ENCODE measurements around the gene SPOCD1.

Gene SPOCD1

GRCh38 chr1:31795801-31796621, 19.8 kb downstream of the SPOCD1 start:
- H3K27ac ChIP-seq (ENCODE audit: low read depth, low read length) = no peak overlapping the region
- H3K36me3 ChIP-seq (ENCODE audit: control insufficient read depth in 1 of 2, insufficient read depth in 2 of 2, low read length in 2 of 2) = no peaks in the 10 kb centered on the region
- no peak overlapping the region for H3K4me3 ChIP-seq (ENCODE audit: low read depth in 1 of 2, low read length in 2 of 2)
- no peaks in the 10 kb centered on the region for H3K4me1 ChIP-seq (ENCODE audit: control insufficient read depth in 1 of 2, insufficient read depth in 2 of 2, low read length in 2 of 2)
- H3K9me3 ChIP-seq (ENCODE audit: control insufficient read depth in 1 of 2, low read length in 2 of 2) = no peaks in the 10 kb centered on the region
- no peak overlapping the region for H3K9ac ChIP-seq (ENCODE audit: low read depth in 1 of 2, low read length in 2 of 2)
- H3K27me3 ChIP-seq (ENCODE audit: control insufficient read depth in 1 of 2, insufficient read depth in 2 of 2, low read length in 2 of 2) = peaks cover 5 to 11% of the 10 kb centered on the region in 2 donors

- H3K36me3 ChIP-seq (ENCODE audit: control insufficient read depth in 1 of 2, insufficient read depth in 2 of 2, low read length in 2 of 2) = no peaks in the 10 kb centered on the region
- no peak overlapping the region for H3K9ac ChIP-seq (ENCODE audit: low read depth in 1 of 2, low read length in 2 of 2)
- no peaks in the 10 kb centered on the region for H3K9me3 ChIP-seq (ENCODE audit: control insufficient read depth in 1 of 2, low read length in 2 of 2)
- H3K4me3 ChIP-seq (ENCODE audit: low read depth in 1 of 2, low read length in 2 of 2) = no peak overlapping the region
- no peaks in the 10 kb centered on the region for H3K4me1 ChIP-seq (ENCODE audit: control insufficient read depth in 1 of 2, insufficient read depth in 2 of 2, low read length in 2 of 2)
- no peak overlapping the region for H3K27ac ChIP-seq (ENCODE audit: low read depth, low read length)
- H3K27me3 ChIP-seq (ENCODE audit: control insufficient read depth in 1 of 2, insufficient read depth in 2 of 2, low read length in 2 of 2) = peaks cover 5 to 11% of the 10 kb centered on the region in 2 donors
These were observed 20.6 kb downstream of the SPOCD1 start for GRCh38 chr1:31795096-31795675.

- peaks cover 5 to 11% of the 10 kb centered on the region in 2 donors for H3K27me3 ChIP-seq (ENCODE audit: control insufficient read depth in 1 of 2, insufficient read depth in 2 of 2, low read length in 2 of 2)
- peaks cover 4 to 5% of the 10 kb centered on the region in 2 donors for H3K4me1 ChIP-seq (ENCODE audit: control insufficient read depth in 1 of 2, insufficient read depth in 2 of 2, low read length in 2 of 2)
- no peaks in the 10 kb centered on the region for H3K9me3 ChIP-seq (ENCODE audit: control insufficient read depth in 1 of 2, low read length in 2 of 2)
- no peak overlapping the region for H3K9ac ChIP-seq (ENCODE audit: low read depth in 1 of 2, low read length in 2 of 2)
- H3K4me3 ChIP-seq (ENCODE audit: low read depth in 1 of 2, low read length in 2 of 2) = no peak overlapping the region
- H3K27ac ChIP-seq (ENCODE audit: low read depth, low read length) = no peak overlapping the region
- H3K36me3 ChIP-seq (ENCODE audit: control insufficient read depth in 1 of 2, insufficient read depth in 2 of 2, low read length in 2 of 2) = no peaks in the 10 kb centered on the region
These were observed 22.1 kb downstream of the SPOCD1 start for GRCh38 chr1:31793586-31794285.

- no peak overlapping the region for H3K27ac ChIP-seq (ENCODE audit: low read depth, low read length)
These were observed 22.7 kb downstream of the SPOCD1 start for GRCh38 chr1:31793086-31793485.

GRCh38 chr1:31792541-31792940, 23.3 kb downstream of the SPOCD1 start:
- H3K36me3 ChIP-seq (ENCODE audit: control insufficient read depth in 1 of 2, insufficient read depth in 2 of 2, low read length in 2 of 2) = no peaks in the 10 kb centered on the region
- peaks cover 5 to 11% of the 10 kb centered on the region in 2 donors for H3K27me3 ChIP-seq (ENCODE audit: control insufficient read depth in 1 of 2, insufficient read depth in 2 of 2, low read length in 2 of 2)
- no peaks in the 10 kb centered on the region for H3K9me3 ChIP-seq (ENCODE audit: control insufficient read depth in 1 of 2, low read length in 2 of 2)
- no peak overlapping the region for H3K9ac ChIP-seq (ENCODE audit: low read depth in 1 of 2, low read length in 2 of 2)
- H3K27ac ChIP-seq (ENCODE audit: low read depth, low read length) = no peak overlapping the region
- H3K4me1 ChIP-seq (ENCODE audit: control insufficient read depth in 1 of 2, insufficient read depth in 2 of 2, low read length in 2 of 2) = peaks cover 12 to 13% of the 10 kb centered on the region in 2 donors
- H3K4me3 ChIP-seq (ENCODE audit: low read depth in 1 of 2, low read length in 2 of 2) = no peak overlapping the region

More at GRCh38 chr1:31793086-31793485, 22.7 kb downstream of the SPOCD1 start:
- no peak overlapping the region for H3K9ac ChIP-seq (ENCODE audit: low read depth in 1 of 2, low read length in 2 of 2)
- H3K4me3 ChIP-seq (ENCODE audit: low read depth in 1 of 2, low read length in 2 of 2) = no peak overlapping the region
- peaks cover 5 to 11% of the 10 kb centered on the region in 2 donors for H3K27me3 ChIP-seq (ENCODE audit: control insufficient read depth in 1 of 2, insufficient read depth in 2 of 2, low read length in 2 of 2)
- H3K4me1 ChIP-seq (ENCODE audit: control insufficient read depth in 1 of 2, insufficient read depth in 2 of 2, low read length in 2 of 2) = peaks cover 6 to 8% of the 10 kb centered on the region in 2 donors
- H3K9me3 ChIP-seq (ENCODE audit: control insufficient read depth in 1 of 2, low read length in 2 of 2) = no peaks in the 10 kb centered on the region
- no peaks in the 10 kb centered on the region for H3K36me3 ChIP-seq (ENCODE audit: control insufficient read depth in 1 of 2, insufficient read depth in 2 of 2, low read length in 2 of 2)

GRCh38 chr1:31792116-31792515, 23.7 kb downstream of the SPOCD1 start:
- no peak overlapping the region for H3K27ac ChIP-seq (ENCODE audit: low read depth, low read length)
- peaks cover 5 to 11% of the 10 kb centered on the region in 2 donors for H3K27me3 ChIP-seq (ENCODE audit: control insufficient read depth in 1 of 2, insufficient read depth in 2 of 2, low read length in 2 of 2)
- H3K9ac ChIP-seq (ENCODE audit: low read depth in 1 of 2, low read length in 2 of 2) = no peak overlapping the region
- peaks cover 15 to 16% of the 10 kb centered on the region in 2 donors for H3K4me1 ChIP-seq (ENCODE audit: control insufficient read depth in 1 of 2, insufficient read depth in 2 of 2, low read length in 2 of 2)
- no peak overlapping the region for H3K4me3 ChIP-seq (ENCODE audit: low read depth in 1 of 2, low read length in 2 of 2)
- no peaks in the 10 kb centered on the region for H3K9me3 ChIP-seq (ENCODE audit: control insufficient read depth in 1 of 2, low read length in 2 of 2)
- no peaks in the 10 kb centered on the region for H3K36me3 ChIP-seq (ENCODE audit: control insufficient read depth in 1 of 2, insufficient read depth in 2 of 2, low read length in 2 of 2)

GRCh38 chr1:31791131-31791858, 24.5 kb downstream of the SPOCD1 start:
- Histone ChIP-seq H3K27me3 (ENCODE audit: control insufficient read depth in 1 of 2, insufficient read depth in 2 of 2, low read length in 2 of 2) (peaks cover 0 to 9% of the 10 kb centered on the region in 2 donors), H3K9me3 (ENCODE audit: control insufficient read depth in 1 of 2, low read length in 2 of 2) (no peaks in the 10 kb centered on the region), H3K9ac (ENCODE audit: low read depth in 1 of 2, low read length in 2 of 2) (no peak overlapping the region), H3K4me1 (ENCODE audit: control insufficient read depth in 1 of 2, insufficient read depth in 2 of 2, low read length in 2 of 2) (peaks cover 23 to 24% of the 10 kb centered on the region in 2 donors), H3K36me3 (ENCODE audit: control insufficient read depth in 1 of 2, insufficient read depth in 2 of 2, low read length in 2 of 2) (no peaks in the 10 kb centered on the region), H3K27ac (ENCODE audit: low read depth, low read length) (no peak overlapping the region), H3K4me3 (ENCODE audit: low read depth in 1 of 2, low read length in 2 of 2) (no peak overlapping the region)

GRCh38 chr1:31790641-31791091, 25.2 kb downstream of the SPOCD1 start:
- peaks cover 0 to 3% of the 10 kb centered on the region in 2 donors for H3K27me3 ChIP-seq (ENCODE audit: control insufficient read depth in 1 of 2, insufficient read depth in 2 of 2, low read length in 2 of 2)
- no peak overlapping the region for H3K9ac ChIP-seq (ENCODE audit: low read depth in 1 of 2, low read length in 2 of 2)
- no peaks in the 10 kb centered on the region for H3K36me3 ChIP-seq (ENCODE audit: control insufficient read depth in 1 of 2, insufficient read depth in 2 of 2, low read length in 2 of 2)
- no peaks in the 10 kb centered on the region for H3K9me3 ChIP-seq (ENCODE audit: control insufficient read depth in 1 of 2, low read length in 2 of 2)
- peaks cover 27 to 30% of the 10 kb centered on the region in 2 donors for H3K4me1 ChIP-seq (ENCODE audit: control insufficient read depth in 1 of 2, insufficient read depth in 2 of 2, low read length in 2 of 2)
- no peak overlapping the region for H3K4me3 ChIP-seq (ENCODE audit: low read depth in 1 of 2, low read length in 2 of 2)
- no peak overlapping the region for H3K27ac ChIP-seq (ENCODE audit: low read depth, low read length)

- no peak overlapping the region for H3K27ac ChIP-seq (ENCODE audit: low read depth, low read length)
- H3K9me3 ChIP-seq (ENCODE audit: control insufficient read depth in 1 of 2, low read length in 2 of 2) = no peaks in the 10 kb centered on the region
- H3K36me3 ChIP-seq (ENCODE audit: control insufficient read depth in 1 of 2, insufficient read depth in 2 of 2, low read length in 2 of 2) = no peaks in the 10 kb centered on the region
- no peaks in the 10 kb centered on the region for H3K27me3 ChIP-seq (ENCODE audit: control insufficient read depth in 1 of 2, insufficient read depth in 2 of 2, low read length in 2 of 2)
- no peak overlapping the region for H3K4me3 ChIP-seq (ENCODE audit: low read depth in 1 of 2, low read length in 2 of 2)
- peaks cover 27 to 35% of the 10 kb centered on the region in 2 donors for H3K4me1 ChIP-seq (ENCODE audit: control insufficient read depth in 1 of 2, insufficient read depth in 2 of 2, low read length in 2 of 2)
- no peak overlapping the region for H3K9ac ChIP-seq (ENCODE audit: low read depth in 1 of 2, low read length in 2 of 2)
These were observed 25.7 kb downstream of the SPOCD1 start for GRCh38 chr1:31790140-31790539.

Data from duodenal mucosa (tissue), 2 donors.